Ishikawa (cell line): ENCODE data around the gene PTPRU.

Experiments
- CEBPB ChIP-seq: IDR thresholded peaks from 2 replicates; pipeline ENCODE4 v1.6.1; 2012
- CREB1 ChIP-seq: IDR thresholded peaks from 2 replicates; pipeline ENCODE4 v1.6.1; 2012; ENCODE audit warnings: low read depth
- EGR1 ChIP-seq: IDR thresholded peaks from 2 replicates; pipeline ENCODE4 v1.6.1; 2012
- EP300 ChIP-seq: IDR thresholded peaks from 2 replicates; pipeline ENCODE4 v1.6.1; 2012; ENCODE audit warnings: borderline replicate concordance
- FOXM1 ChIP-seq: IDR thresholded peaks from 2 replicates; pipeline ENCODE4 v1.6.1; 2012; ENCODE audit warnings: low read depth, borderline replicate concordance
- MAX ChIP-seq: IDR thresholded peaks from 2 replicates; pipeline ENCODE4 v1.6.1; 2012
- NFIC ChIP-seq: IDR thresholded peaks from 2 replicates; pipeline ENCODE4 v1.6.1; 2012
- RAD21 ChIP-seq: IDR thresholded peaks from 2 replicates; pipeline ENCODE4 v1.6.1; 2012; ENCODE audit warnings: low read depth
- REST ChIP-seq: IDR thresholded peaks from 2 replicates; pipeline ENCODE4 v1.6.1; 2012; ENCODE audit warnings: low read depth, mild to moderate bottlenecking
- TAF1 ChIP-seq: IDR thresholded peaks from 2 replicates; pipeline ENCODE4 v1.6.1; 2012; ENCODE audit warnings: low read depth, mild to moderate bottlenecking
- TCF12 ChIP-seq: IDR thresholded peaks from 2 replicates; pipeline ENCODE4 v1.6.1; 2012; ENCODE audit warnings: low read depth
- TEAD4 ChIP-seq: IDR thresholded peaks from 2 replicates; pipeline ENCODE4 v1.6.1; 2012
- YY1 ChIP-seq: IDR thresholded peaks from 2 replicates; pipeline ENCODE4 v1.6.1; 2012; ENCODE audit warnings: low read depth
- ZBTB7A ChIP-seq: IDR thresholded peaks from 2 replicates; pipeline ENCODE4 v1.6.1; 2012; ENCODE audit warnings: low read depth
- TF ChIP-seq, protein P1 (sequence below): IDR thresholded peaks from 2 replicates; pipeline ENCODE4 v1.6.1; 2012

The PTPRU gene

GRCh38 chr1:29202584-29203340 lies 33.6 kb upstream of the PTPRU start:
- TF ChIP-seq RAD21 (peak; percentile 97), CEBPB (no peak), TCF12 (peak; percentile 59; the same call in 1 of the 2 replicates), NFIC (no peak; the same call in 1 of the 2 replicates), TAF1 (no peak), FOXM1 (no peak), EGR1 (no peak), TEAD4 (peak; percentile 79), YY1 (no peak), MAX (peak; percentile 45; the same call in 1 of the 2 replicates), ZBTB7A (no peak), REST (no peak), EP300 (peak; percentile 37; the same call in 1 of the 2 replicates), CREB1 (no peak)
- TF ChIP-seq, protein P1, sequence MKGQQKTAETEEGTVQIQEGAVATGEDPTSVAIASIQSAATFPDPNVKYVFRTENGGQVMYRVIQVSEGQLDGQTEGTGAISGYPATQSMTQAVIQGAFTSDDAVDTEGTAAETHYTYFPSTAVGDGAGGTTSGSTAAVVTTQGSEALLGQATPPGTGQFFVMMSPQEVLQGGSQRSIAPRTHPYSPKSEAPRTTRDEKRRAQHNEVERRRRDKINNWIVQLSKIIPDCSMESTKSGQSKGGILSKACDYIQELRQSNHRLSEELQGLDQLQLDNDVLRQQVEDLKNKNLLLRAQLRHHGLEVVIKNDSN = no peak

DNA sequence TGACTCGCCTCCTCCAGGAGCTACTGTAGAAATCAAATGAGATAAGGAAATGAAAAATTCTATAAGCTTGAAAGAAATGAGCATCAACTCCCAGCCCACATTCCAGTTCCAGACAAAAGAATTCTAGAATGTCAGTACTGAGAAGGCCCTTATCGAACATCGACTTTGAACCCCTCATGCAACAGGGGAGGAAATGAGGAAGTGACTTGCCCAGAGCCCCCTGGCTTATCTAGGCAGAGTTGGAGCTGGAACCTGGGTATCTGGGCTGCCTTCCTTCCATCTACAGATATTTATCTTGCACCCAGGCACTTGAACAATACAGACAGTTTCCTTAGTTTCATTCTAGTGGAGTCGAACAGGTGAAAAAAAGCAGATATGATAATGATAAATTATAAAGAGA lies 27.9 kb upstream of the PTPRU start:
- no peak for TF ChIP-seq MAX
- TF ChIP-seq RAD21 = no peak
- TF ChIP-seq EGR1 = no peak
- no peak for TF ChIP-seq TEAD4
- TF ChIP-seq CREB1 = no peak
- no peak for TF ChIP-seq YY1
- TF ChIP-seq NFIC = no peak
- no peak for TF ChIP-seq CEBPB
- no peak for TF ChIP-seq REST
- no peak for TF ChIP-seq TAF1
- TF ChIP-seq FOXM1 = no peak
- TF ChIP-seq, protein P1 = no peak
- no peak for TF ChIP-seq TCF12
- TF ChIP-seq EP300 = no peak
- no peak for TF ChIP-seq ZBTB7A

DNA sequence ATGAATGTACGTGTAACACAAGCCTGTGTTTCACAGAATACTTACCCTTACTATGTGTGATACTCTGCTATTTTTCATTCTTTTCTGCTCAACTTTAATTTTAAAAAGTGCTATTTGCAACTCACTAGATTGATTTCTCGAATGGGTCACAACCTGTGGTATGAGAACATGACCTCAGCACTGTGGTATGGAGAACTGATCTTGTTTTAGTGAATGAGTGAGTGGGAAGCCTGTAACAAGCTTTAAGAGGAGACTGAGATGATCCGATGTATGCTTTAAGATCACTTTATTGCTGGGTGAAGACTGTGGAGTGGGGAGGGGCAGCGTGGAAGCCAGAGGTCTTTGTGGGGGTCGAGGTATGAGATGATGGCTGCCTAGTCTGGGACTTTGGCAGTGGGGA lies 27.1 kb upstream of the PTPRU start:
- TF ChIP-seq NFIC (no peak), MAX (no peak), TCF12 (no peak), REST (no peak), TAF1 (no peak), RAD21 (no peak), FOXM1 (no peak), ZBTB7A (no peak), CREB1 (no peak), EP300 (no peak), CEBPB (no peak), YY1 (no peak), TEAD4 (no peak), EGR1 (no peak)
- TF ChIP-seq, protein P1 = no peak
